ENCODE measurements around the gene KCNQ1OT1. TPM values are rescaled to one million over a fixed set of nuclear protein-coding genes. Genes with fewer than 3 reads are reported as not detected.

KCNQ1OT1 gene
- total and polyA plus RNA-seq, 4 donors = 0.05 to 4.9 (median 0.61) TPM

GRCh38 chr11:2662430-2663299 is 37.1 kb downstream of the KCNQ1OT1 start:
- Histone ChIP-seq H3K9me3 (ENCODE audit: control insufficient read depth in 4 of 4, low read length in 3 of 4) (peaks cover 2 to 15% (median 9%) of the 10 kb centered on the region in 4 donors), H3K27me3 (ENCODE audit: control insufficient read depth in 4 of 4, insufficient read depth in 4 of 4, low read length in 3 of 4) (no peaks in the 10 kb centered on the region), H3K4me3 (ENCODE audit: low read depth in 1 of 3, low read length in 3 of 3) (no peak overlapping the region), H3K27ac (ENCODE audit: low read depth in 1 of 2, low read length in 2 of 2) (no peak overlapping the region), H3K4me1 (ENCODE audit: control insufficient read depth in 4 of 4, insufficient read depth in 4 of 4, low read length in 3 of 4) (no peaks in the 10 kb centered on the region), H3K9ac (ENCODE audit: low read depth in 1 of 2, low read length in 2 of 2) (no peak overlapping the region), H3K36me3 (ENCODE audit: control insufficient read depth in 4 of 4, insufficient read depth in 3 of 4, low read depth in 1 of 4, low read length in 3 of 4) (peaks cover 0 to 3% (median 0%) of the 10 kb centered on the region in 4 donors)
- 86% methylated on average over 19 of the region's 19 CpGs for WGBS
- DNase-seq (ENCODE audit: low spot score) = peak; percentile 29
- TF ChIP-seq CTCF (IDR thresholded peaks at IDR 0.05; ENCODE audit: low read depth, low read length, missing input control) (no peak), ATF3 (IDR thresholded peaks at IDR 0.05) (no peak), MAX (IDR thresholded peaks at IDR 0.05) (no peak), RAD21 (IDR thresholded peaks at IDR 0.05) (no peak), FOXA2 (IDR thresholded peaks at IDR 0.05) (no peak), RXRA (IDR thresholded peaks at IDR 0.05) (no peak), JUND (IDR thresholded peaks at IDR 0.05) (no peak), YY1 (IDR thresholded peaks at IDR 0.05) (no peak), HNF4A (conservative IDR thresholded peaks at IDR 0.05) (no peak), HNF4G (IDR thresholded peaks at IDR 0.05) (no peak), GABPA (IDR thresholded peaks at IDR 0.05 in 1 of 2, conservative IDR thresholded peaks at IDR 0.05 in 1 of 2) (no peak), FOXA1 (IDR thresholded peaks at IDR 0.05) (no peak), TAF1 (conservative IDR thresholded peaks at IDR 0.05) (no peak), EGR1 (IDR thresholded peaks at IDR 0.05; ENCODE audit: low read depth in 2 of 2) (no peak), SP1 (IDR thresholded peaks at IDR 0.05) (no peak)
- TF ChIP-seq, protein P1, sequence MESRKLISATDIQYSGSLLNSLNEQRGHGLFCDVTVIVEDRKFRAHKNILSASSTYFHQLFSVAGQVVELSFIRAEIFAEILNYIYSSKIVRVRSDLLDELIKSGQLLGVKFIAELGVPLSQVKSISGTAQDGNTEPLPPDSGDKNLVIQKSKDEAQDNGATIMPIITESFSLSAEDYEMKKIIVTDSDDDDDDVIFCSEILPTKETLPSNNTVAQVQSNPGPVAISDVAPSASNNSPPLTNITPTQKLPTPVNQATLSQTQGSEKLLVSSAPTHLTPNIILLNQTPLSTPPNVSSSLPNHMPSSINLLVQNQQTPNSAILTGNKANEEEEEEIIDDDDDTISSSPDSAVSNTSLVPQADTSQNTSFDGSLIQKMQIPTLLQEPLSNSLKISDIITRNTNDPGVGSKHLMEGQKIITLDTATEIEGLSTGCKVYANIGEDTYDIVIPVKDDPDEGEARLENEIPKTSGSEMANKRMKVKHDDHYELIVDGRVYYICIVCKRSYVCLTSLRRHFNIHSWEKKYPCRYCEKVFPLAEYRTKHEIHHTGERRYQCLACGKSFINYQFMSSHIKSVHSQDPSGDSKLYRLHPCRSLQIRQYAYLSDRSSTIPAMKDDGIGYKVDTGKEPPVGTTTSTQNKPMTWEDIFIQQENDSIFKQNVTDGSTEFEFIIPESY (IDR thresholded peaks at IDR 0.05) = no peak
- TF ChIP-seq, protein P2, sequence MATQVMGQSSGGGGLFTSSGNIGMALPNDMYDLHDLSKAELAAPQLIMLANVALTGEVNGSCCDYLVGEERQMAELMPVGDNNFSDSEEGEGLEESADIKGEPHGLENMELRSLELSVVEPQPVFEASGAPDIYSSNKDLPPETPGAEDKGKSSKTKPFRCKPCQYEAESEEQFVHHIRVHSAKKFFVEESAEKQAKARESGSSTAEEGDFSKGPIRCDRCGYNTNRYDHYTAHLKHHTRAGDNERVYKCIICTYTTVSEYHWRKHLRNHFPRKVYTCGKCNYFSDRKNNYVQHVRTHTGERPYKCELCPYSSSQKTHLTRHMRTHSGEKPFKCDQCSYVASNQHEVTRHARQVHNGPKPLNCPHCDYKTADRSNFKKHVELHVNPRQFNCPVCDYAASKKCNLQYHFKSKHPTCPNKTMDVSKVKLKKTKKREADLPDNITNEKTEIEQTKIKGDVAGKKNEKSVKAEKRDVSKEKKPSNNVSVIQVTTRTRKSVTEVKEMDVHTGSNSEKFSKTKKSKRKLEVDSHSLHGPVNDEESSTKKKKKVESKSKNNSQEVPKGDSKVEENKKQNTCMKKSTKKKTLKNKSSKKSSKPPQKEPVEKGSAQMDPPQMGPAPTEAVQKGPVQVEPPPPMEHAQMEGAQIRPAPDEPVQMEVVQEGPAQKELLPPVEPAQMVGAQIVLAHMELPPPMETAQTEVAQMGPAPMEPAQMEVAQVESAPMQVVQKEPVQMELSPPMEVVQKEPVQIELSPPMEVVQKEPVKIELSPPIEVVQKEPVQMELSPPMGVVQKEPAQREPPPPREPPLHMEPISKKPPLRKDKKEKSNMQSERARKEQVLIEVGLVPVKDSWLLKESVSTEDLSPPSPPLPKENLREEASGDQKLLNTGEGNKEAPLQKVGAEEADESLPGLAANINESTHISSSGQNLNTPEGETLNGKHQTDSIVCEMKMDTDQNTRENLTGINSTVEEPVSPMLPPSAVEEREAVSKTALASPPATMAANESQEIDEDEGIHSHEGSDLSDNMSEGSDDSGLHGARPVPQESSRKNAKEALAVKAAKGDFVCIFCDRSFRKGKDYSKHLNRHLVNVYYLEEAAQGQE (IDR thresholded peaks at IDR 0.05) = no peak
